GM21737 (cell line): Measurements from ENCODE around the gene TOB1.
A peak's percentile ranks its signal among the peaks of the same experiment; 100 is the strongest.
"Not testable (repeated sequence)": the region's sequence is repeated elsewhere in the genome, so short reads cannot be mapped to it uniquely, and the experiment has no call there.

ENCODE experiments used
- ATAC-seq: cut with Tn5 transposase; IDR thresholded peaks from one replicate; pipeline ENCODE4 v1.9.1; 2021; ENCODE audit warnings: mild to moderate bottlenecking, moderate library complexity; ENCODE audit not compliant: unreplicated experiment

The TOB1 gene

DNA sequence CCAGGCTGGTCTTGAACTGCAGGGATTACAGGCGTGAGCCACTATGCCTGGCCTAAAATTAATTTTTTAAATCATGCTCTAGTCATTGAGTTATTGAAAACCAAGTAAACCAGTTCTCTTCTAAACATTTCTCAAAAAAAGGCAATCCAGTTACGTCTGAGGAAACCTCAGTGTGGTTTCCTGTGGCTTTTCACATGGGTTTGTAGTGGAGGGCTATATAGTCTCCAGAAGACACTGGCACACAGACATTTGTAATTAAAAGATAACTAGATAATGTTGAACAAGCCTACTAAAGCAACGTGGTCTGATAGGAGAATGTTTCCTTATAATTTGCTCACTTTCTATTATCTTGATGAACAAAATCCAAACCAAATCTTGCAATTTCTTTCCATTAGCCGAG is 5.2 kb upstream of the TOB1 start:
- no peak for ATAC-seq

- ATAC-seq, result no peak
Measured at GRCh38 chr17:50868602-50869001, 2.4 kb upstream of the TOB1 start.

GRCh38 chr17:50868140-50868438 is 1.9 kb upstream of the TOB1 start:
- no peak for ATAC-seq

- peak; percentile 26 for ATAC-seq
Measured at GRCh38 chr17:50867363-50868139, 1.4 kb upstream of the TOB1 start.

DNA sequence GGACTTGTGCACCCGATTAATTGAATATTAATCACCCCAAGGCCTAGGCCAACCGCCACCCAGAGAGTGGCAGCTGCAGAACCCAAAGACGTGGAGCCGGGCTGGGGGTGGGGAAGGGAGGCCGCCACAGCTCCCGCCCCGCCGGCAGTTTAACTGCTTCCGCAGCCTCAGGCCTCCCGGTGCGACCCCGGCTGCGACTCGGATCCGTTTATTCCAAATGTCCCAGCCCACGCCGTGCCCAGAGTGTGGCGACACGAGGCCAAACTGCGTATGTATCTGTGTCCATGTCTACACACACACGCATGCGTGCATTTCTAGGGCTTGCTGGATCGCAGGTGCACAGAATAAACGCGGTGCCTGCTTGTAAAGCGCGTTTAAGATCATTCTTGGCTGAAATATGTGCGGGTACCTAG is 802 bp upstream of the TOB1 start:
- ATAC-seq, result peak; percentile 6

GRCh38 chr17:50865868-50866260 is 290 bp downstream of the TOB1 start:
- ATAC-seq, result no peak

DNA sequence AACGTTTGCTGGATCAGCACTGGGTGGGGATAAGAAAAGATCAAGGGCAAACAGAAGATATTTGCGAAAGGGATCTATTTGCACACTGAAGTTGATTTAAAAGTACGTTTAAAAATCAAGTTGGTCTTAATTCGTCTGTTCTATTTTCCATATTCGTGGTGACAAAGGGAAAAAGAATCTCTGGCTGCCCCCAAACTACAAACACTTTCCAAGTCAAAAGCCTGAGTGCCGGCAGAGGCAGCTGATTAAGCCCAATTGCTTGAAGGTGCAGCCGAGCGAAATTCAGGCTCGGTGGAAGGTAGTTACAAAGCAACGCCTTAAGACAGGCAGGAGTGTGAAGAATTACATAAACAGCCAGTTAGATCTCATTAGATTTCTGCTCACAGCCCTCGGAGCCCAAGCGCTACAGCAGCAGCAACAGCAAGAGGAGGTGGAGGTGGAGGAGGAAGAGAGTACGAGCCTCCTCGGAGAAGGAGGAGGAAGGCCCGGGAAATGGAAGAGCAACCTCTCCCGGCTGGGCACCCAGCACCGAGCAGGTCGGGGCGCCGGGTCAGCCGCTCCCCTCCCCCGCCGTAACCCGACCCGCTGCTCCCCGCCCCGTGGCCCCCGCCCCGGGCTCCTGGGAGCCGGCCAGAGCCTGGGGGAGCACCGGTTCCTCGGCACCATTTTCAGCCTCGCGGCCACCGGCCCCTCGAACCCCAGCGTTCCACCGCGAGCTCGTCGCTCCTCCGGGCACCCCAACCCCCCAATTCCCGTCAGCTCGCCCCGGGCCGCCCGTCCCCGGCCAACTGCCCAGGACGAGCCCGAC is 890 bp downstream of the TOB1 start:
- ATAC-seq, result peak; percentile 15

- ATAC-seq, result no peak
Measured at GRCh38 chr17:50864747-50865059, 1.5 kb downstream of the TOB1 start.

DNA sequence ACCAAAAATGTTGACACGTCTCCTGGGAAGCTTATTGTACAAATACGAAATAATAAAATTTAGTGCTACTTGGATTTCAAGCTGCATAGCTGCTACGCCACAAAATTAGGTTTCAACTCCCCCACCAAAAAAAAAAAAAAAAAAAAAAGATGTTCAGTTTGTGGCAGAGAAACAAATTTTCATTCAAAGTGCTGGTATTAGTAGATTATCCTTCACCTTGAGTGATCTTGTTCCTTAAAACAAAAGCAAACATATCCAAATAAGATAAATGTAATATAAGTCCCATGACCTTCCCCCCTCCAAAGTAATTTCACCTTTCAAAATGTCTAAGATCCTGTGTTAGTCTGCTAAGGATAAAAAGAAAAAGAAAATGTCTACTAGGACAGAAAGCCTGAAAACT is 2.2 kb downstream of the TOB1 start:
- ATAC-seq, result no peak

- no peak for ATAC-seq
Measured at GRCh38 chr17:50863221-50863843, 2.8 kb downstream of the TOB1 start.

- no peak for ATAC-seq
Measured at GRCh38 chr17:50861822-50862528, 4.2 kb downstream of the TOB1 start.

DNA sequence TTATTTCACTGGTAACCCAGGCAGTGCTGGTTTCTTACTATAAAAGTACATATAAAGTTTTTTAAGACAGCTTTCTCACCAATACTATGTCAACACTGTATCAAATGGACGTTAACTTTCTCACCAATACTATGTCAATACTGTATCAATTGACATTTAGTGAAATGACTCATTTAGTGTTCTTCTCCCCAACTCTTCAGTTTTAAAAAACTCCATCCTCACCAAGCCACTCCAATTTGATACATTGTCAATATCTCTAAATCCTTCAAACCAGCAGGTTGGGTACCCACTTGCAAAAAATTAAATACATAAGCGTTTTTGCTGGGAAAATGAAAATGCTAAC is 4.8 kb downstream of the TOB1 start:
- no peak for ATAC-seq

- not testable (repeated sequence) for ATAC-seq
Measured at GRCh38 chr17:50859727-50860126, 6.4 kb downstream of the TOB1 start.

DNA sequence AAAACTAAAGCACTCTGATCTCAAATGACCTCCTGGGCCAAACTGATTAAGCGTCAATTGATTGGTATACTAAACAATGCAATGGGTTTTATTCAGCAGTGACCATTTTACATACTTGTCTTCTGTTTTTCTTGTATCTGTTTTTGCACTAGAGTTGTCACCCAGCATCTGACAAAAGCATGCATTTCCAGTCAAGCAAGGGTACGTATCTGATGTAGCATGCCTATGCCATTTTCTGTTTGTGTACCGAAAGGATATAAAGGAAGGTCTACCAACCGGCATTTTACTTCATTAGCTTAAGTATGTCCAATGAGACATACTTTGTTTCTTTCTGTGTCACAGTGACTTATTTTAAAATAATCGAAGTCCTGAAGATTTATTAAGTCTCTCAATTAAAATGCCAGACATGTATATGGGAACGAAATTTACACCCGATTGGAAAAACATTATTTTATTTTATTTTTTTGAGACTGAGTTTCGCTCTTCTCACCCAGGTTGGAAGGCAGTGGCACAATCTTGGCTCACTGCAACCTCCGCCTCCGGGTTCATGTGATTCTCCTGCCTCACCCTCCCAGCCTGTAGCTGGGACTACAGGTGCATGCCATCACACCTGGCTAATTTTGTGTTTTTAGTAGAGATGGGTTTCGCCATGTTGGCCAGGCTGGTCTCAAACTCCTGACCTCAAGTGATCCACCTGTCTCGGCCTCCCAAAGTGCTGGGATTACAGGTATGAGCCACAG is 7.5 kb downstream of the TOB1 start:
- ATAC-seq, result no peak

DNA sequence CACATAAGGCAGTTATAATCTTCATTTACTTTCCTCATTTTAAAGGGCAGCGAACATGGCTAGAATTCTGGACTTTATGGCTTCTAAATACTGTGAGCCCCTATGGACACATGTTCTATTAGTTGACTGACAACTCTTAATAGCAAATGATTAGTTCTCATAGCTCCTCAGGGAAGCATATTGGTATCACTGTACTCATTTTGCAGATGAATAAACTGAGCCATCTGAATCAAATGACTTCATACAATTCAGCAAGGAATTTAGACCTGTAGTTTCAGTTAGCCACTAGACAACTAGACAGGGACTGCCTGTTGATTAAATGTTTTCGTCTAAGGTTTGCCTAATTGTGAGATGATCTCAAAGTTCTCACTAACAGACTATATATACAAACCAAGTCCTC is 9.7 kb downstream of the TOB1 start:
- ATAC-seq, result no peak

GRCh38 chr17:50855708-50856330 is 10.3 kb downstream of the TOB1 start:
- ATAC-seq, result no peak

DNA sequence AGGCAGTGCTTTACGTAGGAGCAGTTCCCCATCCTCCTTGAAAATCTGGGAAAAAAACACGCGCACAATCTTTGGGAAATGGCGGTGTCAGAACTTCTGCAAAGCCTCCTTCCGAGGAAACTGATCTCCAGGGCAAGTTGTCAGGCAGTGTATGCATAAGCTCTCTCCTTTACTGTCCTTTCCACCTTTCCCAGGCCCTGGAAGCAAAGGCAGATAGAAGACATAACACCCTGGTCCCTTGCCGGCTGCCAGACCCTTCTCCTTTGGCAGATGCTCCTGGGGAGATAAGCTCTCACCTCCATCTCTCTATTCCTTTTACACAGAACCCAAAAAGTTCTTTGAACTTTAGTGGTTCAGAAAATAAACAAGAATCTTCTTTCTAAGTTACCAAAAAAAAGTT is 12.4 kb downstream of the TOB1 start:
- no peak for ATAC-seq

- no peak for ATAC-seq
Measured at GRCh38 chr17:50853015-50853615, 13.0 kb downstream of the TOB1 start.

DNA sequence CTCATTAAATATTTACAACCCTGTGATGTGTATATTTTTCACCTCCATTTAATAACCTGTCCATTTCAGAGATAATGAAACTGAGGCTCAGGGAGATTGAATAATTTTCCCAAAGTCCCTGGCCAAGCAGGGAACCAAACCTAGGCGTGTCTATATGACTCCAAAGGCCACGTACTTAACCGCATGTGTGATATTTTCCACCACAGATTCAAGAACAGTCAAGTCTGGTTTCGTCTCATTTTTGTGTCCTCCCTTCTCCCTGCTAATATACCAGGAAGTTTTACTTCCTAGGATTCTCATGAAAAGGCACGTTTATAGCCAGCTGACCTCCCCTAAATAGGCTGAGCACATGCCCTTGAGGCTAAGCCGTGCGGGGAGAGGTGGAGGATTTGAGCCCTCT is 15.5 kb downstream of the TOB1 start:
- ATAC-seq, result no peak

- no peak for ATAC-seq
Measured at GRCh38 chr17:50848711-50849110, 17.4 kb downstream of the TOB1 start.
